ENCODE results near the gene COG8.

DNA sequence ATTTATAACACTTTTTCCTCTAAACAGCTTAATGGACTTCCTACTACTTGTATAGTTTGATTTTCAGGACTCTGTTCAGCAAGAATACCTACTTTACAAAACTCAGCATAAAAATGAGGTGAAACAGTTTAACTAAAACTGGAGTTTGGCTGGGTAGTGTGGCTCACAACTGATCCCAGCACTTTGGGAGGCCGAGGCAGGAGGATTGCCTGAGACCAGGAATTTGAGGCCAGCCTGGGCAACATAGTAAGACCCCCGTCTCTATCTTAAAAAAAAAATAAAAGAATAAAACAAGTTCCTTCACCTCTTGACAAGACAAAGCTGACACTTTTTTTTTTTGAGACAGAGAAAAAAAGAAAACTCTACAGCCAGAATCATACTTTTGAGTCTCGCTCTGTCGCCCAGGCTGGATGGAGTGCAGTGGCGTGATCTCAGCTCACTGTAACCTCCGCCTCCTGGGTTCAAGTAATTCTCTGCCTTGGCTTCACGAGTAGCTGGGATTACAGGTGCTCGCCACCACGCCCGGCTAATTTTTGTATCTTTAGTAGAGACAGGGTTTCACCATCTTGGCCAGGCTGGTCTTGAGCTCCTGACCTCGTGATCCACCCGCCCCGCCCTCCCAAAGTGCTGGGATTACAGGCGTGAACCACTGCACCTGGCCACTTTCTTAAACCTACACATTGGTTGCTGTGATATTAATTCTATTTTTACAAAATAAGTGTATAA lies 11.6 kb downstream of the COG8 start:
- no peak for TF ChIP-seq EZH2 (IDR thresholded peaks at IDR 0.05; ENCODE audit: insufficient read depth, poor library complexity, severe bottlenecking)
- no peak for TF ChIP-seq EZH2phosphoT487 (IDR thresholded peaks at IDR 0.05; ENCODE audit: insufficient read depth, low read depth)

Measured in GM23248 (cell line).